Keratinocyte (primary cell): Measurements from ENCODE around the gene RFC4. TPM values are rescaled to one million over a fixed set of nuclear protein-coding genes. Genes with fewer than 3 reads are reported as not detected.

Source experiments
- DNase-seq: peaks from one replicate; pipeline ENCODE4 v3.0.0-alpha.2; 2011; ENCODE audit warnings: low read depth, missing footprints, low spot score
- FAIRE-seq: peaks from 2 replicates; lab custom pipeline; 2011; peaks lifted over from hg19 to GRCh38; lab: Jason Lieb, UNC
- H2AFZ ChIP-seq: 2 replicates; pipeline ENCODE4 v1.6.0; 2012; ENCODE audit warnings: low read length, control low read depth, inconsistent platforms; ENCODE audit not compliant: control insufficient read depth
- H3K27ac ChIP-seq: 2 replicates; pipeline ENCODE4 v1.5.1; 2011; ENCODE audit warnings: low read length; ENCODE audit not compliant: control insufficient read depth, insufficient read depth
- H3K27me3 ChIP-seq: 3 replicates; pipeline ENCODE4 v1.6.0; 2011; ENCODE audit warnings: low read length; ENCODE audit not compliant: control insufficient read depth, insufficient read depth; ENCODE audit errors: extremely low read depth
- H3K36me3 ChIP-seq, 2 experiments: 2 replicates in 1 of 2; 3 replicates in 1 of 2; pipeline ENCODE4 v1.5.1; 2011; ENCODE audit warnings: low read length in 2 of 2, mild to moderate bottlenecking in 1 of 2; ENCODE audit not compliant: control insufficient read depth in 2 of 2, insufficient read depth in 2 of 2; ENCODE audit errors: extremely low read depth in 1 of 2
- H3K4me1 ChIP-seq: 3 replicates; pipeline ENCODE4 v1.5.1; 2011; ENCODE audit warnings: low read length; ENCODE audit not compliant: control insufficient read depth, insufficient read depth; ENCODE audit errors: extremely low read depth
- H3K4me2 ChIP-seq: 3 replicates; pipeline ENCODE4 v1.6.0; 2011; ENCODE audit warnings: low read depth, low read length; ENCODE audit not compliant: control insufficient read depth, insufficient read depth; ENCODE audit errors: extremely low read depth
- H3K4me3 ChIP-seq, 3 experiments: fragments of 200-600 bp in 1 of 3; sonication (generic) in 1 of 3; 2 replicates in 2 of 3; 3 replicates in 1 of 3; pipeline ENCODE4 v1.5.1; 2011 to 2016; ENCODE audit warnings: low read length in 3 of 3, mild to moderate bottlenecking in 3 of 3, control low read depth in 2 of 3, inconsistent platforms in 1 of 3, low read depth in 1 of 3, mixed read lengths in 1 of 3, mixed run types in 1 of 3, moderate library complexity in 1 of 3; ENCODE audit not compliant: control insufficient read depth in 2 of 3, insufficient read depth in 2 of 3; ENCODE audit errors: extremely low read depth in 1 of 3
- H3K79me2 ChIP-seq: 2 replicates; pipeline ENCODE4 v1.6.0; 2012; ENCODE audit warnings: low read length; ENCODE audit not compliant: control insufficient read depth, insufficient read depth
- H3K9ac ChIP-seq: 3 replicates; pipeline ENCODE4 v1.6.0; 2011; ENCODE audit warnings: low read length; ENCODE audit not compliant: control insufficient read depth, insufficient read depth; ENCODE audit errors: extremely low read depth
- H3K9me1 ChIP-seq: 3 replicates; pipeline ENCODE4 v1.6.0; 2011; ENCODE audit warnings: low read length; ENCODE audit not compliant: control insufficient read depth, insufficient read depth; ENCODE audit errors: extremely low read depth
- H3K9me3 ChIP-seq: 2 replicates; pipeline ENCODE4 v1.5.1; 2012; ENCODE audit warnings: low read depth, low read length; ENCODE audit not compliant: control insufficient read depth
- H4K20me1 ChIP-seq: 3 replicates; pipeline ENCODE4 v1.6.0; 2011; ENCODE audit warnings: low read length; ENCODE audit not compliant: control insufficient read depth, insufficient read depth; ENCODE audit errors: extremely low read depth
- CTCF ChIP-seq, 3 experiments: IDR thresholded peaks in 1 of 3; conservative IDR thresholded peaks in 1 of 3; optimal IDR thresholded peaks in 1 of 3; 2 replicates in 2 of 3; 3 replicates in 1 of 3; pipeline versions ENCODE3 to v1.5.1; 2011; ENCODE audit warnings: low read length in 3 of 3, mild to moderate bottlenecking in 3 of 3, moderate library complexity in 2 of 3, control low read depth in 1 of 3, inconsistent platforms in 1 of 3; ENCODE audit not compliant: insufficient read depth in 2 of 3; ENCODE audit errors: extremely low read depth in 1 of 3
- EZH2 ChIP-seq: IDR thresholded peaks from one replicate; pipeline ENCODE4 v1.6.1; 2012; ENCODE audit warnings: inconsistent platforms, mild to moderate bottlenecking, low read length, moderate library complexity
- dilution Hi-C: fragments of 300-500 bp; cut with MboI; formaldehyde crosslinking; loops from one replicate; pipeline ENCODE4 v1.7.0; 2020; ENCODE audit warnings: low sequenced_read_pairs; ENCODE audit not compliant: extremely low pct_ligation_motif_present
- polyA plus RNA-seq, 5 experiments: library from polyadenylated mRNA; depleted of rRNA in 3 of 5; stranded (reverse) in 3 of 5; stranded (forward) in 1 of 5; unstranded in 1 of 5; fragments of >200 nt; gene quantifications; 1 replicate in 1 of 5; 2 replicates in 3 of 5; 3 replicates in 1 of 5; pipeline versions ENCODE4 v1.2.1 to v1.2.3, GENCODE V29; 2011 to 2012; ENCODE audit warnings: missing spikeins in 2 of 5, low read depth in 1 of 5, low replicate concordance in 1 of 5

Gene RFC4
- polyA plus RNA-seq, 1 donor (not counting 4 experiments of a cell fraction or from before 2014, with no cell fraction given): 22.8 TPM

DNA sequence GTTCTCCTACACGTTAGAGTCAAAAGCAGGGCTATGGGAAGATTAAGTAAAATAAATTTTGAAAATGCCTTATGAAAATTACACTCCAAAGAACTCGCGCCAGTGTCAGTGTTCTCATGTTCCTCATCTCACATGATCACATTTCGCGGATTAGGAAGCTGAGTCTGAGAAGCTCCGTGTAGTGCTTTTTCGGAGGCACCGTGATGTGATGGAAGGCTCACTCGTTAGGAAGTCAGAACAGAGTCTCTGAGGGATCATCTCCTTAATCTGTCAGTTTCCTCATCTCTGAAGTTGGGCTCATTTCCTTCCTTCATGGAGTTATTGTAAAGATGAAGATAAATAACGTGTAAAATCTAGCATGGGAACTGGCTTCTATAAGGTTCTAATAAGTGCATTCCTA is 39.5 kb upstream of the RFC4 start:
- no peak overlapping the region for H2AFZ ChIP-seq
- TF ChIP-seq CTCF (optimal IDR thresholded peaks at IDR 0.05 in 1 of 3, IDR thresholded peaks at IDR 0.05 in 1 of 3, conservative IDR thresholded peaks at IDR 0.05 in 1 of 3; ENCODE audit: extremely low read depth in 1 of 3, insufficient read depth in 2 of 3, low read length in 3 of 3) (no peak), EZH2 (no peak)
- H3K9me3 ChIP-seq: no peaks in the 10 kb centered on the region
- H3K36me3 ChIP-seq: no peaks in the 10 kb centered on the region
- FAIRE-seq (no peak), DNase-seq (no peak)
- H3K27ac ChIP-seq: no peak overlapping the region
- dilution Hi-C loops: no loop called here
- peaks cover 6% of the 10 kb centered on the region for H3K27me3 ChIP-seq
- H3K79me2 ChIP-seq: no peaks in the 10 kb centered on the region
- H4K20me1 ChIP-seq: no peaks in the 10 kb centered on the region
- H3K9ac ChIP-seq: no peak overlapping the region
- no peaks in the 10 kb centered on the region for H3K9me1 ChIP-seq
- H3K4me2 ChIP-seq: no peak overlapping the region
- H3K4me3 ChIP-seq: no peak overlapping the region
- H3K4me1 ChIP-seq: no peaks in the 10 kb centered on the region

DNA sequence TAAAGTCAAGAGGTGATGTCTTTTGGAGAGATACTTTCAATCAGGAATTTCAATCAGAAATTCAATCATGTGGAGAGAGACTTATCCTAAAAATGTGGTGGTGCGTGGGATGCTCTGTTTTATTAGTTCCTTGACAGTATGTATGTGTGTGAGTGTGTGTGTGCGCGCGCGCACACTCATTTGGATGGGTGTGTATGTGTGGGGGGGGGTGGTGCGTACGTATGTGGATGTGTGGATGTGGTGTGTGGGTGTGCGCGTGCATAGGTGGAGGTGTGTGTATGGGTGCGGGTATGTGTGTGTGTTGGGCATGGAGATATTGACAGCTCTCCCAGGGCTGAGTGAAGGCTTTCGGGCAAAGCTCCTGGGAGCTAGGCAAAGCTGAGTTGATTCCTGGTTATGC is 38.6 kb upstream of the RFC4 start:
- FAIRE-seq (no peak), DNase-seq (no peak)
- H3K4me1 ChIP-seq: no peaks in the 10 kb centered on the region
- H3K4me2 ChIP-seq: no peak overlapping the region
- H3K36me3 ChIP-seq: no peaks in the 10 kb centered on the region
- dilution Hi-C loops: no loop called here
- H3K9me3 ChIP-seq: no peaks in the 10 kb centered on the region
- H3K9me1 ChIP-seq: no peaks in the 10 kb centered on the region
- H3K79me2 ChIP-seq: no peaks in the 10 kb centered on the region
- no peak overlapping the region for H2AFZ ChIP-seq
- H3K4me3 ChIP-seq: no peak overlapping the region
- H3K9ac ChIP-seq: no peak overlapping the region
- H3K27ac ChIP-seq: no peak overlapping the region
- peaks cover 6% of the 10 kb centered on the region for H3K27me3 ChIP-seq
- no peaks in the 10 kb centered on the region for H4K20me1 ChIP-seq
- no peak for TF ChIP-seq CTCF (optimal IDR thresholded peaks at IDR 0.05 in 1 of 3, IDR thresholded peaks at IDR 0.05 in 1 of 3, conservative IDR thresholded peaks at IDR 0.05 in 1 of 3; ENCODE audit: extremely low read depth in 1 of 3, insufficient read depth in 2 of 3, low read length in 3 of 3)
